GM18507 (cell line): ENCODE results near the gene CCT7.
A peak's percentile ranks its signal among the peaks of the same experiment; 100 is the strongest.

Source experiments
- DNase-seq: peaks from one replicate; pipeline ENCODE4 v3.0.0; 2011; ENCODE audit warnings: low read depth; ENCODE audit not compliant: insufficient read length; ENCODE audit errors: extremely low spot score
- FAIRE-seq: peaks from 2 replicates; lab custom pipeline; 2011; peaks lifted over from hg19 to GRCh38; lab: Jason Lieb, UNC

Gene CCT7

GRCh38 chr2:73264783-73265182 lies 30.7 kb downstream of the CCT7 start:
- DNase-seq, result no peak
- no peak for FAIRE-seq

- FAIRE-seq (no peak), DNase-seq (no peak)
These were observed 31.4 kb downstream of the CCT7 start for GRCh38 chr2:73265298-73266060.

- no peak for FAIRE-seq
- DNase-seq, result no peak
These were observed 32.2 kb downstream of the CCT7 start for GRCh38 chr2:73266061-73266901.

GRCh38 chr2:73267008-73267407 lies 32.9 kb downstream of the CCT7 start:
- FAIRE-seq (no peak), DNase-seq (no peak)

- FAIRE-seq (no peak), DNase-seq (no peak)
These were observed 34.3 kb downstream of the CCT7 start for GRCh38 chr2:73268366-73268829.

- FAIRE-seq, result no peak
- DNase-seq, result peak; percentile 85
These were observed 35.0 kb downstream of the CCT7 start for GRCh38 chr2:73268830-73269685.

- FAIRE-seq (no peak), DNase-seq (no peak)
These were observed 35.8 kb downstream of the CCT7 start for GRCh38 chr2:73269686-73270465.

- DNase-seq, result no peak
- no peak for FAIRE-seq
These were observed 38.2 kb downstream of the CCT7 start for GRCh38 chr2:73272270-73272669.

GRCh38 chr2:73279852-73280251 lies 45.7 kb downstream of the CCT7 start:
- DNase-seq (no peak), FAIRE-seq (no peak)

GRCh38 chr2:73281244-73281643 lies 47.1 kb downstream of the CCT7 start:
- DNase-seq (no peak), FAIRE-seq (no peak)

GRCh38 chr2:73282924-73283544 lies 48.9 kb downstream of the CCT7 start:
- DNase-seq, result no peak
- no peak for FAIRE-seq

GRCh38 chr2:73283545-73284295 lies 49.6 kb downstream of the CCT7 start:
- FAIRE-seq (peak; percentile 56), DNase-seq (no peak)

- peak; percentile 79 for DNase-seq
- FAIRE-seq, result peak; percentile 84
These were observed 50.4 kb downstream of the CCT7 start, which contains the start of gene FBXO41 for GRCh38 chr2:73284296-73285158. FBXO41 (minus strand) TSS chr2:73284478; CDS start chr2:73269630, 14,848 bp downstream.

GRCh38 chr2:73285159-73285739 lies 51.1 kb downstream of the CCT7 start:
- peak; percentile 92 for FAIRE-seq

GRCh38 chr2:73286134-73286655 lies 52.1 kb downstream of the CCT7 start:
- no peak for FAIRE-seq

More at GRCh38 chr2:73285159-73285739, 51.1 kb downstream of the CCT7 start:
- DNase-seq, result no peak

GRCh38 chr2:73289304-73289703 lies 55.2 kb downstream of the CCT7 start:
- DNase-seq (no peak), FAIRE-seq (no peak)

More at GRCh38 chr2:73286134-73286655, 52.1 kb downstream of the CCT7 start:
- DNase-seq, result no peak
